Measurements from ENCODE around the gene C4orf17. TPM values are rescaled to one million over a fixed set of nuclear protein-coding genes. Genes with fewer than 3 reads are reported as not detected.

The C4orf17 gene
- polyA plus RNA-seq, 3 donors: not detected

DNA sequence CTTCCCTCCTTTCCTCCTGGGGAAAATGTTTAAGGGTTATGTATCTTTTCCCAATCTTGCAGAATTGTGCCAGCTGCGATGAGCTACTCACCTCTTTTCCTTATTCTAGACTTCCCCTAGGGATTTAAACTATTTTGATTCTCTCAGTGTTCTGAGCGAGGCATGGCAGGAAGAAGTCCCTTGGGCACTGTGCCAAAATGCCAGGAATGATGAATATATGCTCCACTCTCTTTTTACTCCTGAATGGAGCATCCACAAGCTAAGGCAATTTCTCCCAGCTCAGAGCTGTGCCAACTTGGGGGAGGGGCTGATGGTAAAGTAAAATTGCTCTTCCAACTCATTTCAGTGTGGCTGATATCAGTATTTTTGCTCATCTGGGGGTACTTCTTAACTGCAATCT, 4.0 kb upstream of the C4orf17 start:
- H3K4me3 Mint-ChIP-seq: no peak overlapping the region
- H3K4me3 ChIP-seq (replicated peaks in 1 of 3; ENCODE audit: low read depth in 2 of 3, low read length in 3 of 3): no peak overlapping the region
- H3K27me3 Mint-ChIP-seq (ENCODE audit: low read depth in 3 of 3): peaks cover 0 to 1% (median 0%) of the 10 kb centered on the region in 3 donors
- H3K27ac Mint-ChIP-seq: peak overlapping the region in 1 of 7 donors; percentile 28
- H3K4me1 Mint-ChIP-seq: no peaks in the 10 kb centered on the region
- intact Hi-C loops (cut with micrococcal nuclease): no loop called here
- no peaks in the 10 kb centered on the region for H3K36me3 Mint-ChIP-seq
- H2AFZ ChIP-seq (ENCODE audit: insufficient read depth, low read depth, low read length, poor library complexity, severe bottlenecking): no peak overlapping the region
- H3K4me1 ChIP-seq (ENCODE audit: control insufficient read depth in 1 of 2, insufficient read depth in 2 of 2, low read length in 2 of 2): no peaks in the 10 kb centered on the region
- peaks cover 0 to 3% of the 10 kb centered on the region in 2 donors for H3K9me3 ChIP-seq (replicated peaks in 1 of 2; ENCODE audit: control insufficient read depth in 1 of 2, insufficient read depth in 1 of 2, low read length in 2 of 2)
- H3K27ac ChIP-seq (ENCODE audit: low read depth in 1 of 2, low read length in 2 of 2): no peak overlapping the region
- H3K4me2 ChIP-seq (replicated peaks; ENCODE audit: extremely low read depth, low read length, poor library complexity, severe bottlenecking): no peak overlapping the region
- peaks cover 0 to 13% (median 3%) of the 10 kb centered on the region in 7 donors for H3K9me3 Mint-ChIP-seq
- no peak overlapping the region for H3K9ac ChIP-seq (ENCODE audit: insufficient read depth, low read length, poor library complexity, severe bottlenecking)
- no peaks in the 10 kb centered on the region for H3K79me2 ChIP-seq (ENCODE audit: insufficient read depth, low read length)
- WGBS (ENCODE audit: insufficient coverage): 100% methylated on average over 1 of the region's 2 CpGs
- H3K27me3 ChIP-seq (ENCODE audit: control insufficient read depth in 2 of 2, insufficient read depth in 2 of 2, low read length in 2 of 2): no peaks in the 10 kb centered on the region
- no peaks in the 10 kb centered on the region for H4K20me1 ChIP-seq (ENCODE audit: insufficient read depth, low read length)
- DNase-seq: no peak
- TF ChIP-seq, protein P1, sequence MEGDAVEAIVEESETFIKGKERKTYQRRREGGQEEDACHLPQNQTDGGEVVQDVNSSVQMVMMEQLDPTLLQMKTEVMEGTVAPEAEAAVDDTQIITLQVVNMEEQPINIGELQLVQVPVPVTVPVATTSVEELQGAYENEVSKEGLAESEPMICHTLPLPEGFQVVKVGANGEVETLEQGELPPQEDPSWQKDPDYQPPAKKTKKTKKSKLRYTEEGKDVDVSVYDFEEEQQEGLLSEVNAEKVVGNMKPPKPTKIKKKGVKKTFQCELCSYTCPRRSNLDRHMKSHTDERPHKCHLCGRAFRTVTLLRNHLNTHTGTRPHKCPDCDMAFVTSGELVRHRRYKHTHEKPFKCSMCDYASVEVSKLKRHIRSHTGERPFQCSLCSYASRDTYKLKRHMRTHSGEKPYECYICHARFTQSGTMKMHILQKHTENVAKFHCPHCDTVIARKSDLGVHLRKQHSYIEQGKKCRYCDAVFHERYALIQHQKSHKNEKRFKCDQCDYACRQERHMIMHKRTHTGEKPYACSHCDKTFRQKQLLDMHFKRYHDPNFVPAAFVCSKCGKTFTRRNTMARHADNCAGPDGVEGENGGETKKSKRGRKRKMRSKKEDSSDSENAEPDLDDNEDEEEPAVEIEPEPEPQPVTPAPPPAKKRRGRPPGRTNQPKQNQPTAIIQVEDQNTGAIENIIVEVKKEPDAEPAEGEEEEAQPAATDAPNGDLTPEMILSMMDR (IDR thresholded peaks at IDR 0.05): no peak
- no peaks in the 10 kb centered on the region for H3K36me3 ChIP-seq (replicated peaks in 1 of 2; ENCODE audit: control insufficient read depth in 1 of 2, insufficient read depth in 2 of 2, low read length in 2 of 2)

DNA sequence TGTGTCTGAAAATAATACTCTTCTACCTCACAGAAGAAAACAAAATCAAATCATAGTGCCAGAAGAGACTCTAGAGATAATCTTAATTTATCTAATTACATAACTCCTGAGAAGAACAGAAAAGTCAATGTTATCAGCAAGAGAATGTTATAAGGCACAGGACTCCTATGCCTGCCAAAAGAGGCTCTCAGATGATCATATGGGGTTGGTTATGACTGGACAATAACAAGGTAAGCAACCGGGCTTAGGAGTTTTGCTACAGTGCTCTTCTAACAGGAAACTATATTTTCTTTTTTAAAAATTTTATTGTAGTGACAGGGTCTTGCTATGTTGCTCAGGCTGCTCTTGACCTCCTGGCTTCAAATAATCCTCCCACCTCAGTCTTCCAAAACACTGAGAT, 3.5 kb upstream of the C4orf17 start:
- Histone ChIP-seq H3K27ac (ENCODE audit: low read depth in 1 of 2, low read length in 2 of 2) (no peak overlapping the region), H4K20me1 (ENCODE audit: insufficient read depth, low read length) (no peaks in the 10 kb centered on the region), H3K9ac (ENCODE audit: insufficient read depth, low read length, poor library complexity, severe bottlenecking) (no peak overlapping the region), H3K79me2 (ENCODE audit: insufficient read depth, low read length) (no peaks in the 10 kb centered on the region), H3K4me1 (ENCODE audit: control insufficient read depth in 1 of 2, insufficient read depth in 2 of 2, low read length in 2 of 2) (no peaks in the 10 kb centered on the region), H3K4me3 (replicated peaks in 1 of 3; ENCODE audit: low read depth in 2 of 3, low read length in 3 of 3) (no peak overlapping the region), H2AFZ (ENCODE audit: insufficient read depth, low read depth, low read length, poor library complexity, severe bottlenecking) (no peak overlapping the region), H3K9me3 (replicated peaks in 1 of 2; ENCODE audit: control insufficient read depth in 1 of 2, insufficient read depth in 1 of 2, low read length in 2 of 2) (peaks cover 0 to 3% of the 10 kb centered on the region in 2 donors), H3K27me3 (ENCODE audit: control insufficient read depth in 2 of 2, insufficient read depth in 2 of 2, low read length in 2 of 2) (no peaks in the 10 kb centered on the region), H3K4me2 (replicated peaks; ENCODE audit: extremely low read depth, low read length, poor library complexity, severe bottlenecking) (no peak overlapping the region), H3K36me3 (replicated peaks in 1 of 2; ENCODE audit: control insufficient read depth in 1 of 2, insufficient read depth in 2 of 2, low read length in 2 of 2) (no peaks in the 10 kb centered on the region)
- Mint-ChIP-seq H3K9me3 (peaks cover 0 to 13% (median 3%) of the 10 kb centered on the region in 7 donors), H3K36me3 (no peaks in the 10 kb centered on the region), H3K4me3 (no peak overlapping the region), H3K27me3 (ENCODE audit: low read depth in 3 of 3) (peaks cover 0 to 1% (median 0%) of the 10 kb centered on the region in 3 donors), H3K27ac (no peak overlapping the region), H3K4me1 (no peaks in the 10 kb centered on the region)
- intact Hi-C loops (cut with micrococcal nuclease): no loop called here
- no CpG with 5 or more reads among the region's 1 CpG for WGBS (ENCODE audit: insufficient coverage)
- TF ChIP-seq, protein P1 (IDR thresholded peaks at IDR 0.05): no peak
- no peak for DNase-seq

Measured in CD14-positive monocyte (primary cell).